ENCODE data around the gene NKX6-2.

GRCh38 chr10:132762267-132762666 lies 23.7 kb downstream of the NKX6-2 start:
- TF ChIP-seq CTCF (IDR thresholded peaks at IDR 0.05) (no peak), POLR2A (IDR thresholded peaks at IDR 0.05) (no peak)

Data from esophagus squamous epithelium (tissue), 4 donors.